H1 (cell line): ENCODE results near the gene CUTC. TPM values are rescaled to one million over a fixed set of nuclear protein-coding genes. Genes with fewer than 3 reads are reported as not detected.

ENCODE experiments used
- CTCF ChIA-PET: fragments of 300-600 bp; sonication (Branson Sonifier 250); formaldehyde crosslinking; loops from one replicate; lab custom pipeline; 2021; ENCODE audit not compliant: partially characterized antibody; lab: Charles Lee
- POLR2A ChIA-PET: fragments of 300-600 bp; sonication (Branson Sonifier 250); formaldehyde crosslinking; loops from one replicate; lab custom pipeline; 2021; ENCODE audit warnings: inconsistent platforms; ENCODE audit not compliant: partially characterized antibody; lab: Charles Lee
- DNase-seq, 2 experiments: peaks; one replicate each; pipeline versions ENCODE4 v3.0.0 to v3.0.0-alpha.2; 2010 to 2022; ENCODE audit warnings: low spot score in 2 of 2, low read depth in 1 of 2, mixed read lengths in 1 of 2
- FAIRE-seq: peaks from 2 replicates; lab custom pipeline; 2011; peaks lifted over from hg19 to GRCh38; lab: Jason Lieb, UNC
- H2AFZ ChIP-seq: 2 replicates; pipeline ENCODE4 v1.8.1; 2012; ENCODE audit warnings: low read length, inconsistent platforms
- H2AK5ac ChIP-seq: 2 replicates; pipeline ENCODE4 v1.6.1; 2013; ENCODE audit warnings: low read depth, low read length
- H2BK120ac ChIP-seq: replicated peaks from 2 replicates; pipeline ENCODE3; 2013; ENCODE audit warnings: low read depth, low read length, inconsistent platforms
- H2BK12ac ChIP-seq: 2 replicates; pipeline ENCODE4 v1.6.1; 2013; ENCODE audit warnings: low read depth, low read length
- H2BK15ac ChIP-seq: 2 replicates; pipeline ENCODE4 v1.6.1; 2013; ENCODE audit warnings: low read length
- H2BK20ac ChIP-seq: 2 replicates; pipeline ENCODE4 v1.6.1; 2013; ENCODE audit warnings: low read length
- H2BK5ac ChIP-seq: 2 replicates; pipeline ENCODE4 v1.6.1; 2013; ENCODE audit warnings: low read depth, low read length
- H3K14ac ChIP-seq: 2 replicates; pipeline ENCODE4 v1.6.1; 2013; ENCODE audit warnings: inconsistent platforms; ENCODE audit not compliant: insufficient read length
- H3K18ac ChIP-seq: 2 replicates; pipeline ENCODE4 v1.6.1; 2013; ENCODE audit warnings: low read length; ENCODE audit errors: extremely low read depth
- H3K23ac ChIP-seq: 2 replicates; pipeline ENCODE4 v1.6.1; 2013; ENCODE audit warnings: inconsistent platforms; ENCODE audit not compliant: insufficient read length
- H3K23me2 ChIP-seq: 2 replicates; pipeline ENCODE4 v1.6.1; 2013; ENCODE audit warnings: low read depth, low read length
- H3K27ac ChIP-seq: 2 replicates; pipeline ENCODE4 v1.6.1; 2011; ENCODE audit warnings: low read depth, low read length, inconsistent platforms
- H3K27me3 ChIP-seq, 4 experiments: replicated peaks in 1 of 4; 1 replicate in 1 of 4; 2 replicates in 3 of 4; pipeline versions ENCODE4 v1.6.1 to v1.8.1; 2011 to 2013; ENCODE audit warnings: low read length in 3 of 4, mild to moderate bottlenecking in 3 of 4, inconsistent platforms in 2 of 4, mixed read lengths in 2 of 4, moderate library complexity in 1 of 4; ENCODE audit not compliant: control insufficient read depth in 3 of 4, insufficient read depth in 3 of 4; ENCODE audit errors: extremely low read depth in 1 of 4
- H3K36me3 ChIP-seq, 4 experiments: 2 replicates each; pipeline versions ENCODE4 v1.6.1 to v1.8.1; 2011 to 2013; ENCODE audit warnings: mild to moderate bottlenecking in 4 of 4, low read length in 3 of 4, moderate library complexity in 2 of 4, control low read depth in 1 of 4, inconsistent platforms in 1 of 4; ENCODE audit not compliant: insufficient read depth in 4 of 4, control insufficient read depth in 2 of 4
- H3K4ac ChIP-seq: replicated peaks from 2 replicates; pipeline ENCODE3; 2013; ENCODE audit warnings: low read length, low read depth, mixed read lengths, inconsistent platforms; ENCODE audit not compliant: insufficient read length
- H3K4me1 ChIP-seq, 4 experiments: replicated peaks in 1 of 4; 1 replicate in 1 of 4; 2 replicates in 3 of 4; pipeline versions ENCODE4 v1.6.1 to v1.8.1; 2011 to 2013; ENCODE audit warnings: low read length in 3 of 4, inconsistent platforms in 2 of 4, mixed read lengths in 1 of 4; ENCODE audit not compliant: insufficient read depth in 4 of 4, control insufficient read depth in 3 of 4
- H3K4me2 ChIP-seq, 2 experiments: 2 replicates each; pipeline versions ENCODE4 v1.6.1 to v1.8.1; 2011 to 2013; ENCODE audit warnings: low read depth in 2 of 2, low read length in 2 of 2, control low read depth in 1 of 2, inconsistent platforms in 1 of 2, mild to moderate bottlenecking in 1 of 2; ENCODE audit not compliant: insufficient read depth in 1 of 2
- H3K4me3 ChIP-seq, 4 experiments: fragments of 200-600, 300-600 bp in 1 of 4; sonication (generic), shearing (Covaris generic), sonication (Bioruptor Twin) in 1 of 4; 2 replicates each; pipeline versions ENCODE4 v1.5.1 to v1.8.1; 2011 to 2016; ENCODE audit warnings: low read length in 4 of 4, low read depth in 3 of 4, control low read depth in 2 of 4, inconsistent platforms in 2 of 4, mild to moderate bottlenecking in 2 of 4, mixed read lengths in 1 of 4, moderate library complexity in 1 of 4; ENCODE audit not compliant: insufficient read depth in 2 of 4; ENCODE audit errors: extremely low read depth in 1 of 4
- H3K56ac ChIP-seq: replicated peaks from 2 replicates; pipeline ENCODE3; 2013; ENCODE audit warnings: low read depth, mild to moderate bottlenecking, mixed read lengths, low read length, inconsistent platforms; ENCODE audit not compliant: insufficient read length
- H3K79me1 ChIP-seq: 2 replicates; pipeline ENCODE4 v1.6.1; 2013; ENCODE audit warnings: low read depth, low read length, control low read depth
- H3K79me2 ChIP-seq, 2 experiments: 2 replicates each; pipeline versions ENCODE4 v1.6.1 to v1.8.1; 2012 to 2013; ENCODE audit warnings: low read length in 2 of 2, mild to moderate bottlenecking in 2 of 2, inconsistent platforms in 1 of 2; ENCODE audit not compliant: insufficient read depth in 2 of 2, control insufficient read depth in 1 of 2
- H3K9ac ChIP-seq, 4 experiments: replicated peaks in 1 of 4; 1 replicate in 1 of 4; 2 replicates in 3 of 4; pipeline versions ENCODE4 v1.6.1 to v1.8.1; 2011 to 2013; ENCODE audit warnings: low read depth in 3 of 4, low read length in 3 of 4, control low read depth in 2 of 4, mild to moderate bottlenecking in 2 of 4, moderate library complexity in 2 of 4, inconsistent platforms in 1 of 4; ENCODE audit errors: extremely low read depth in 1 of 4
- H3K9me3 ChIP-seq, 2 experiments: 2 replicates each; pipeline versions ENCODE4 v1.6.1 to v1.8.1; 2012 to 2013; ENCODE audit warnings: mild to moderate bottlenecking in 2 of 2, moderate library complexity in 2 of 2, control low read depth in 1 of 2, inconsistent platforms in 1 of 2, low read depth in 1 of 2, low read length in 1 of 2, mixed read lengths in 1 of 2; ENCODE audit not compliant: insufficient read depth in 2 of 2
- H4K20me1 ChIP-seq, 2 experiments: replicated peaks in 1 of 2; 2 replicates each; pipeline versions ENCODE3 to v1.8.1; 2011 to 2013; ENCODE audit warnings: inconsistent platforms in 2 of 2, low read length in 2 of 2, mild to moderate bottlenecking in 1 of 2; ENCODE audit not compliant: insufficient read depth in 2 of 2, control insufficient read depth in 1 of 2
- H4K5ac ChIP-seq: 2 replicates; pipeline ENCODE4 v1.6.1; 2013; ENCODE audit warnings: low read length, low read depth, mixed read lengths, inconsistent platforms; ENCODE audit not compliant: insufficient read length
- H4K8ac ChIP-seq: 2 replicates; pipeline ENCODE4 v1.8.0; 2013; ENCODE audit warnings: mild to moderate bottlenecking, moderate library complexity, low read length, inconsistent platforms; ENCODE audit not compliant: insufficient read depth; ENCODE audit errors: extremely low read depth
- H4K91ac ChIP-seq: replicated peaks from 2 replicates; pipeline ENCODE3; 2013; ENCODE audit warnings: low read length, mixed read lengths, inconsistent platforms; ENCODE audit not compliant: insufficient read length
- EP300 ChIP-seq, 2 experiments: IDR thresholded peaks; 1 replicate in 1 of 2; 2 replicates in 1 of 2; pipeline ENCODE4 v1.6.1; 2011 to 2012; ENCODE audit warnings: low read depth in 2 of 2, low read length in 2 of 2, mild to moderate bottlenecking in 2 of 2, borderline replicate concordance in 1 of 2, inconsistent platforms in 1 of 2, moderate library complexity in 1 of 2
- HDAC6 ChIP-seq: IDR thresholded peaks from one replicate; pipeline ENCODE4 v1.7.1; 2012; ENCODE audit warnings: low read depth, mild to moderate bottlenecking, inconsistent platforms, low read length, moderate library complexity
- MAX ChIP-seq: IDR thresholded peaks from 2 replicates; pipeline ENCODE4 v1.6.1; 2012; ENCODE audit warnings: inconsistent platforms
- NANOG ChIP-seq: IDR thresholded peaks from 2 replicates; pipeline ENCODE4 v1.6.1; 2011; ENCODE audit warnings: low read length, low read depth, mild to moderate bottlenecking, inconsistent platforms; ENCODE audit not compliant: insufficient read depth, poor library complexity, severe bottlenecking
- SAP30 ChIP-seq: fragments of 300-600 bp; sonication (generic); IDR thresholded peaks from 2 replicates; pipeline ENCODE4 v1.7.1; 2012; ENCODE audit warnings: low read length, moderate library complexity, mild to moderate bottlenecking, inconsistent platforms; ENCODE audit not compliant: insufficient read depth, insufficient replicate concordance
- SIN3A ChIP-seq, 2 experiments: IDR thresholded peaks in 1 of 2; conservative IDR thresholded peaks in 1 of 2; 2 replicates each; pipeline ENCODE4 v1.6.1; 2011 to 2012; ENCODE audit warnings: low read length in 2 of 2, improper control_type of control experiment in 1 of 2, low read depth in 1 of 2, mild to moderate bottlenecking in 1 of 2
- SP1 ChIP-seq: IDR thresholded peaks from 2 replicates; pipeline ENCODE4 v1.6.1; 2011; ENCODE audit warnings: low read depth, low read length
- SUZ12 ChIP-seq: fragments of 200-600 bp; sonication (generic); IDR thresholded peaks from 2 replicates; pipeline ENCODE4 v1.6.1; 2012; ENCODE audit warnings: mild to moderate bottlenecking, inconsistent platforms, low read length, moderate library complexity, mixed read lengths
- TAF1 ChIP-seq: IDR thresholded peaks from 2 replicates; pipeline ENCODE4 v1.6.1; 2011; ENCODE audit warnings: mild to moderate bottlenecking, low read depth, low read length
- WGBS, 2 experiments: shearing (Covaris generic) in 1 of 2; methylation state at CpG; one replicate each; pipeline versions ENCODE4 v1.1.6 to v1.1.7; 2013 to 2015; ENCODE audit warnings: low lambda C conversion rate in 2 of 2, mixed read lengths in 2 of 2, inconsistent platforms in 1 of 2, low coverage in 1 of 2, missing lambda C conversion rate in 1 of 2; ENCODE audit not compliant: insufficient replicate concordance in 2 of 2, insufficient coverage in 1 of 2, insufficient read length in 1 of 2; ENCODE audit errors: extremely low coverage in 1 of 2, missing lambda C conversion rate in 1 of 2; 5-methylcytosine and 5-hydroxymethylcytosine counted together
- polyA plus RNA-seq, 7 experiments: library from polyadenylated mRNA; depleted of rRNA in 3 of 7; stranded (reverse) in 5 of 7; unstranded in 2 of 7; fragments of >200 nt in 5 of 7; fragments of 200-250 nt in 2 of 7; gene quantifications; 1 replicate in 5 of 7; 2 replicates in 1 of 7; 4 replicates in 1 of 7; pipeline versions ENCODE4 v1.2.1 to v1.2.3, GENCODE V29; 2011 to 2013; ENCODE audit warnings: missing spikeins in 2 of 7, mixed read lengths in 2 of 7
- total RNA-seq: library from RNA; stranded (reverse); fragmentation: NEBNext Ultra II Directional; extraction: Animal tissue kit (Norgen Biotek cat#: 25700); gene quantifications from 2 replicates; pipeline ENCODE4 v1.2.1, GENCODE V29; 2021

Gene CUTC
- total and polyA plus RNA-seq, 2 of the 8 experiments (the other 6 are each of a cell fraction or from before 2014, with no cell fraction given) = 25.3 to 25.6 TPM

GRCh38 chr10:99760321-99760720 is 28.3 kb downstream of the CUTC start:
- Histone ChIP-seq H3K4ac (no peak overlapping the region), H3K79me2 (no peaks in the 10 kb centered on the region), H4K8ac (no peak overlapping the region), H3K23me2 (no peaks in the 10 kb centered on the region), H3K4me1 (no peaks in the 10 kb centered on the region), H3K9ac (no peak overlapping the region), H4K5ac (no peak overlapping the region), H2BK20ac (no peak overlapping the region), H3K18ac (no peak overlapping the region), H3K4me2 (no peak overlapping the region), H4K20me1 (no peaks in the 10 kb centered on the region), H2BK15ac (no peak overlapping the region), H3K27ac (no peak overlapping the region), H3K79me1 (no peaks in the 10 kb centered on the region), H3K9me3 (no peaks in the 10 kb centered on the region), H3K4me3 (no peak overlapping the region), H2AFZ (no peak overlapping the region), H3K23ac (no peak overlapping the region), H4K91ac (no peak overlapping the region), H2AK5ac (no peak overlapping the region), H3K14ac (no peak overlapping the region), H3K36me3 (peaks cover 2 to 24% (median 11%) of the 10 kb centered on the region in 4 experiments; a peak in 5 of 8 replicates), H3K56ac (no peak overlapping the region), H2BK5ac (no peak overlapping the region), H2BK120ac (no peak overlapping the region), H3K27me3 (no peaks in the 10 kb centered on the region), H2BK12ac (no peak overlapping the region)
- WGBS, 2 experiments = 82% methylated on average over 1 of the region's 1 CpG; no CpG with 5 or more reads in 1 of the 2 experiments
- TF ChIP-seq TAF1 (no peak), NANOG (no peak), MAX (no peak), SP1 (no peak), SIN3A (conservative IDR thresholded peaks at IDR 0.05 in 1 of 2, IDR thresholded peaks at IDR 0.05 in 1 of 2; ENCODE audit: low read depth in 1 of 2, low read length in 2 of 2) (no peak), HDAC6 (no peak), SUZ12 (no peak), EP300 (IDR thresholded peaks at IDR 0.05; ENCODE audit: borderline replicate concordance in 1 of 2, low read depth in 2 of 2, low read length in 2 of 2) (no peak), SAP30 (no peak)
- FAIRE-seq (no peak), DNase-seq (no peak)
- ChIA-PET POLR2A (no interaction called here), CTCF (no interaction called here)
